GM21723 (cell line): ENCODE measurements around the gene TMEM14B.
A peak's percentile ranks its signal among the peaks of the same experiment; 100 is the strongest.
"Not testable (repeated sequence)": the region's sequence is repeated elsewhere in the genome, so short reads cannot be mapped to it uniquely, and the experiment has no call there.

ENCODE experiments used
- ATAC-seq: cut with Tn5 transposase; IDR thresholded peaks from one replicate; pipeline ENCODE4 v1.9.1; 2021; ENCODE audit warnings: mild to moderate bottlenecking, moderate library complexity; ENCODE audit not compliant: unreplicated experiment

The TMEM14B gene

GRCh38 chr6:10745116-10745515 lies 2.5 kb upstream of the TMEM14B start:
- ATAC-seq: no peak

- ATAC-seq: no peak
These were observed 722 bp upstream of the TMEM14B start for GRCh38 chr6:10746915-10747250.

GRCh38 chr6:10749734-10750133 lies 2.1 kb downstream of the TMEM14B start:
- no peak for ATAC-seq

- ATAC-seq: not testable (repeated sequence)
These were observed 3.0 kb downstream of the TMEM14B start for GRCh38 chr6:10750568-10750967.

- ATAC-seq: not testable (repeated sequence)
These were observed 4.2 kb downstream of the TMEM14B start for GRCh38 chr6:10751757-10752156.

GRCh38 chr6:10756085-10756484 lies 8.5 kb downstream of the TMEM14B start:
- no peak for ATAC-seq

GRCh38 chr6:10759312-10759839 lies 11.8 kb downstream of the TMEM14B start:
- ATAC-seq: no peak

- ATAC-seq: no peak
These were observed 12.3 kb downstream of the TMEM14B start for GRCh38 chr6:10759884-10760329.

GRCh38 chr6:10763006-10763405 lies 15.4 kb downstream of the TMEM14B start:
- no peak for ATAC-seq

- ATAC-seq: no peak
These were observed 21.8 kb downstream of the TMEM14B start for GRCh38 chr6:10769419-10769818.

GRCh38 chr6:10771371-10771894 lies 23.8 kb downstream of the TMEM14B start:
- ATAC-seq: no peak

- no peak for ATAC-seq
These were observed 30.6 kb downstream of the TMEM14B start for GRCh38 chr6:10778230-10778629.

GRCh38 chr6:10779076-10779475 lies 31.5 kb downstream of the TMEM14B start:
- no peak for ATAC-seq

- ATAC-seq: no peak
These were observed 44.1 kb downstream of the TMEM14B start for GRCh38 chr6:10791673-10792072.

- no peak for ATAC-seq
These were observed 44.5 kb downstream of the TMEM14B start for GRCh38 chr6:10792101-10792500.

- ATAC-seq: no peak
These were observed 45.4 kb downstream of the TMEM14B start for GRCh38 chr6:10793035-10793434.

- no peak for ATAC-seq
These were observed 46.1 kb downstream of the TMEM14B start for GRCh38 chr6:10793695-10794094.

GRCh38 chr6:10794239-10794638 lies 46.6 kb downstream of the TMEM14B start:
- ATAC-seq: no peak

- no peak for ATAC-seq
These were observed 53.2 kb downstream of the TMEM14B start for GRCh38 chr6:10800810-10801209.

GRCh38 chr6:10801224-10801848 lies 53.7 kb downstream of the TMEM14B start:
- ATAC-seq: peak; percentile 97
